Measurements from ENCODE around the gene WDR43. TPM values are rescaled to one million over a fixed set of nuclear protein-coding genes. Genes with fewer than 3 reads are reported as not detected.

The WDR43 gene
- total and polyA plus RNA-seq, 3 donors from 2014 or later: 52.0 to 58.2 (median 52.7) TPM

- TF ChIP-seq POLR2A (IDR thresholded peaks at IDR 0.05) (no peak), CTCF (IDR thresholded peaks at IDR 0.05) (no peak)
- no peaks in the 10 kb centered on the region for H3K27me3 ChIP-seq
- intact Hi-C loops (cut with DNase I; ENCODE audit: low total_unique reads): no loop called here
- H3K4me3 ChIP-seq: no peak overlapping the region
- peaks cover 14% of the 10 kb centered on the region for H3K4me1 ChIP-seq
- DNase-seq: no peak
- no peak overlapping the region for H3K27ac ChIP-seq
- H3K9me3 ChIP-seq: no peaks in the 10 kb centered on the region
- no peaks in the 10 kb centered on the region for H3K36me3 ChIP-seq (ENCODE audit: low read depth, missing control alignments)
- WGBS, 2 donors: 70 to 75% methylated on average over 10 to 13 of the region's 13 CpGs
Observed at GRCh38 chr2:28979576-28980366, 85.3 kb downstream of the WDR43 start.

- H3K27ac ChIP-seq: peak overlapping the region in 1 of 2 donors; percentile 41
- intact Hi-C loops (cut with DNase I; ENCODE audit: low total_unique reads): no loop called here
Observed at GRCh38 chr2:28980368-28981015, 86.0 kb downstream of the WDR43 start.

DNA sequence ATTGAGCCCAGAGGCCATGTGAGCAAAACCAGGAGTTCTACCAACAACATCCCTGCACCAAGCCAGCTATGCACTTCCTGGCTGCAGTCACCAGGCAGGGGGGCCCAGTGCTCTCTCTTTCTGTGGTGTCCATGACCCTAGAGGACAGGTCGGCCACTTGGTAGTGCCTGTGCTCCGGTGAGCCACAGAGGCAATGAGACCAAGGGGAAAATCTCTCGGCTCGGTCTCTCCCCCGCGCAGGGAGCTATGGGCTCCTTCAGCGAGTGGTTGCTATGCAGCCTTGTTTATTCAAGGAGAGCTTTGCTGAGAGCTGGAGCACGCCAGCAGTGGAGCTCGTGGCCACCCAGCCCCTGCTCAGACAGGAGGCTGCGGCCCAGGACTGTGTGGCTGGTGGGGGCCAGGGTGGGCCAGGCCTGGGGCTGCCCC, 86.6 kb downstream of the WDR43 start, which contains the start of gene TOGARAM2:
Gene TOGARAM2 (plus strand): TSS at position 283 of the 426 bp plus-strand sequence. CDS start 13,537 bp downstream, outside the sequence.
- TF ChIP-seq CTCF (IDR thresholded peaks at IDR 0.05) (no peak), POLR2A (IDR thresholded peaks at IDR 0.05) (no peak)
- WGBS, 2 donors: 37 to 80% methylated on average over 2 to 10 of the region's 10 CpGs
- intact Hi-C loops (cut with DNase I; ENCODE audit: low total_unique reads): no loop called here
- H3K27me3 ChIP-seq: no peaks in the 10 kb centered on the region
- H3K4me3 ChIP-seq: no peak within 1 kb of the TSS
- H3K9me3 ChIP-seq: no peaks in the 10 kb centered on the region
- peak within 1 kb of the TSS in 1 of 2 donors; percentile 41 for H3K27ac ChIP-seq
- no peaks in the 10 kb centered on the region for H3K36me3 ChIP-seq (ENCODE audit: low read depth, missing control alignments)
- peaks cover 14% of the 10 kb centered on the region for H3K4me1 ChIP-seq
- peak; percentile 71 for DNase-seq

More at GRCh38 chr2:28980368-28981015, 86.0 kb downstream of the WDR43 start:
- no peaks in the 10 kb centered on the region for H3K9me3 ChIP-seq
- H3K4me3 ChIP-seq: no peak overlapping the region
- no peak for DNase-seq
- TF ChIP-seq CTCF (IDR thresholded peaks at IDR 0.05) (no peak), POLR2A (IDR thresholded peaks at IDR 0.05) (no peak)
- no peaks in the 10 kb centered on the region for H3K36me3 ChIP-seq (ENCODE audit: low read depth, missing control alignments)
- H3K27me3 ChIP-seq: no peaks in the 10 kb centered on the region
- 73 to 93% methylated on average over 3 of the region's 3 CpGs for WGBS, 2 donors
- H3K4me1 ChIP-seq: peaks cover 14% of the 10 kb centered on the region

GRCh38 chr2:28981620-28982376, 87.3 kb downstream of the WDR43 start:
- TF ChIP-seq CTCF (IDR thresholded peaks at IDR 0.05) (no peak), POLR2A (IDR thresholded peaks at IDR 0.05) (no peak)
- DNase-seq: no peak
- peaks cover 14% of the 10 kb centered on the region for H3K4me1 ChIP-seq
- H3K9me3 ChIP-seq: no peaks in the 10 kb centered on the region
- H3K36me3 ChIP-seq (ENCODE audit: low read depth, missing control alignments): no peaks in the 10 kb centered on the region
- intact Hi-C loops (cut with DNase I; ENCODE audit: low total_unique reads): no loop called here
- no peak overlapping the region for H3K27ac ChIP-seq
- WGBS, 2 donors: 78 to 83% methylated on average over 4 to 10 of the region's 11 CpGs
- no peaks in the 10 kb centered on the region for H3K27me3 ChIP-seq
- H3K4me3 ChIP-seq: no peak overlapping the region
